OCI-LY1 (cell line): ENCODE results near the gene SLC27A4.

Source experiments
- H2AFZ ChIP-seq: fragments of 200-600 bp; sonication (generic), shearing (Covaris generic); 2 replicates; pipeline ENCODE4 v1.6.0; 2014; ENCODE audit warnings: antibody characterized with exemption, mild to moderate bottlenecking, low read length
- H3F3A ChIP-seq: fragments of 200-600 bp; sonication (generic), shearing (Covaris generic); 2 replicates; pipeline ENCODE4 v1.6.0; 2014; ENCODE audit warnings: mild to moderate bottlenecking, antibody characterized with exemption, low read length, moderate library complexity; ENCODE audit not compliant: insufficient read depth
- H3K27ac ChIP-seq: fragments of 200-600 bp; sonication (generic); 2 replicates; pipeline ENCODE4 v1.5.1; 2014; ENCODE audit warnings: low read length, mixed run types, mild to moderate bottlenecking, low read depth; ENCODE audit not compliant: poor library complexity, severe bottlenecking
- H3K27me3 ChIP-seq: fragments of 200-600 bp; sonication (generic); 2 replicates; pipeline ENCODE4 v1.6.0; 2014; ENCODE audit warnings: antibody characterized with exemption, mild to moderate bottlenecking, low read length, moderate library complexity; ENCODE audit not compliant: insufficient read depth
- H3K36me3 ChIP-seq: fragments of 200-600 bp; sonication (generic); 2 replicates; pipeline ENCODE4 v1.6.1; 2014; ENCODE audit warnings: mild to moderate bottlenecking, antibody characterized with exemption, low read length, moderate library complexity, mixed read lengths; ENCODE audit not compliant: insufficient read depth
- H3K4me1 ChIP-seq: fragments of 200-600 bp; sonication (generic); 2 replicates; pipeline ENCODE4 v1.5.1; 2014; ENCODE audit warnings: mild to moderate bottlenecking, low read length, moderate library complexity; ENCODE audit not compliant: insufficient read depth, severe bottlenecking
- H3K4me2 ChIP-seq: fragments of 200-600 bp; sonication (generic), shearing (Covaris generic); 2 replicates; pipeline ENCODE4 v1.6.1; 2014; ENCODE audit warnings: low read length
- H3K4me3 ChIP-seq: fragments of 200-600 bp; sonication (generic); 2 replicates; pipeline ENCODE4 v1.5.1; 2014; ENCODE audit warnings: low read length, low read depth, mild to moderate bottlenecking, mixed read lengths; ENCODE audit not compliant: poor library complexity, severe bottlenecking
- H3K79me2 ChIP-seq: fragments of 200-600 bp; shearing (Covaris generic); 2 replicates; pipeline ENCODE4 v1.6.1; 2016; ENCODE audit warnings: mixed run types, low read length, mixed read lengths; ENCODE audit not compliant: insufficient read depth
- H3K9ac ChIP-seq: fragments of 200-600 bp; sonication (generic), shearing (Covaris generic); 2 replicates; pipeline ENCODE4 v1.6.1; 2014; ENCODE audit warnings: mild to moderate bottlenecking, low read length, mixed read lengths
- H3K9me2 ChIP-seq: fragments of 200-600 bp; sonication (generic), shearing (Covaris generic); 2 replicates; pipeline ENCODE4 v1.6.1; 2014; ENCODE audit warnings: low read depth, mild to moderate bottlenecking, low read length, mixed read lengths
- H3K9me3 ChIP-seq: fragments of 200-600 bp; shearing (Covaris generic); 2 replicates; pipeline ENCODE4 v1.6.1; 2014; ENCODE audit warnings: low read length, mixed read lengths
- H4K20me1 ChIP-seq: fragments of 200-600 bp; sonication (generic), shearing (Covaris generic); 2 replicates; pipeline ENCODE4 v1.6.0; 2016; ENCODE audit warnings: mild to moderate bottlenecking, low read length; ENCODE audit not compliant: insufficient read depth
- CTCF ChIP-seq: fragments of 200-600 bp; sonication (generic), shearing (Covaris generic); IDR thresholded peaks from 2 replicates; pipeline ENCODE4 v1.5.1; 2017; ENCODE audit warnings: mild to moderate bottlenecking, antibody characterized with exemption, low read length, moderate library complexity, mixed read lengths
- EZH2 ChIP-seq: fragments of 200-600 bp; sonication (generic), shearing (Covaris generic); IDR thresholded peaks from 2 replicates; pipeline ENCODE4 v1.8.0; 2017; ENCODE audit warnings: borderline replicate concordance, mixed run types, mild to moderate bottlenecking, antibody characterized with exemption, low read length, moderate library complexity, mixed read lengths

The SLC27A4 gene

GRCh38 chr9:128339761-128340690, at the start of gene SLC27A4:
Gene SLC27A4 (plus strand): TSS chr9:128340527. CDS start chr9:128343133, 2,606 bp downstream.
- Histone ChIP-seq H3K79me2 (no peaks in the 10 kb centered on the region), H3K36me3 (peaks cover 4% of the 10 kb centered on the region), H4K20me1 (no peaks in the 10 kb centered on the region), H3F3A (no peaks in the 10 kb centered on the region), H3K27me3 (no peaks in the 10 kb centered on the region), H3K4me2 (peak within 1 kb of the TSS; percentile 88), H3K9me2 (no peaks in the 10 kb centered on the region), H3K9ac (peak within 1 kb of the TSS; percentile 76), H3K9me3 (no peaks in the 10 kb centered on the region), H2AFZ (no peak within 1 kb of the TSS), H3K27ac (peak within 1 kb of the TSS; percentile 73), H3K4me1 (peaks cover 18% of the 10 kb centered on the region), H3K4me3 (peak within 1 kb of the TSS; percentile 78)
- TF ChIP-seq CTCF (no peak), EZH2 (no peak)

GRCh38 chr9:128292009-128292408, 48.3 kb upstream of the SLC27A4 start:
- H3K9me2 ChIP-seq, result no peaks in the 10 kb centered on the region
- H3K4me1 ChIP-seq, result peaks cover 10% of the 10 kb centered on the region
- H3K9me3 ChIP-seq, result no peaks in the 10 kb centered on the region
- no peak overlapping the region for H3K9ac ChIP-seq
- H3K27me3 ChIP-seq, result no peaks in the 10 kb centered on the region
- H3K79me2 ChIP-seq, result no peaks in the 10 kb centered on the region
- H3K36me3 ChIP-seq, result no peaks in the 10 kb centered on the region; the same call in 1 of the 2 replicates
- TF ChIP-seq EZH2 (no peak), CTCF (no peak)
- no peaks in the 10 kb centered on the region for H4K20me1 ChIP-seq
- no peak overlapping the region for H2AFZ ChIP-seq
- H3K4me3 ChIP-seq, result no peak overlapping the region
- no peak overlapping the region for H3K4me2 ChIP-seq
- H3F3A ChIP-seq, result no peaks in the 10 kb centered on the region
- H3K27ac ChIP-seq, result no peak overlapping the region

GRCh38 chr9:128293091-128293490, 47.2 kb upstream of the SLC27A4 start:
- TF ChIP-seq EZH2, result no peak
- no peak for TF ChIP-seq CTCF
- Histone ChIP-seq H3K36me3 (no peaks in the 10 kb centered on the region; the same call in 1 of the 2 replicates), H4K20me1 (no peaks in the 10 kb centered on the region), H3K27me3 (no peaks in the 10 kb centered on the region), H3K4me1 (peaks cover 10% of the 10 kb centered on the region), H3K4me2 (no peak overlapping the region), H3K9me2 (no peaks in the 10 kb centered on the region), H3K9ac (no peak overlapping the region), H2AFZ (no peak overlapping the region), H3K4me3 (no peak overlapping the region), H3K9me3 (no peaks in the 10 kb centered on the region), H3K79me2 (no peaks in the 10 kb centered on the region), H3F3A (no peaks in the 10 kb centered on the region), H3K27ac (no peak overlapping the region)
